Suprapubic skin (tissue), 3 donors: Measurements from ENCODE around the gene DDI2.

ENCODE experiments used
- CTCF ChIP-seq, 2 donors: fragments of 200-600 bp in 1 of 2; fragments of 450-650 bp in 1 of 2; sonication (generic) in 1 of 2; IDR thresholded peaks; one replicate each; pipeline ENCODE4 v1.5.1; 2016 to 2019; ENCODE audit warnings: antibody characterized with exemption in 2 of 2, mild to moderate bottlenecking in 1 of 2, moderate library complexity in 1 of 2
- POLR2A ChIP-seq, 2 donors: fragments of 450-650 bp; IDR thresholded peaks; one replicate each; pipeline ENCODE4 v1.6.1; 2017; ENCODE audit warnings: antibody characterized with exemption in 2 of 2, mild to moderate bottlenecking in 2 of 2, moderate library complexity in 2 of 2

- no peak for TF ChIP-seq CTCF (IDR thresholded peaks at IDR 0.05)
- TF ChIP-seq POLR2A (IDR thresholded peaks at IDR 0.05) = no peak
Observed at GRCh38 chr1:15636436-15636835, 19.2 kb downstream of the DDI2 start.
